ENCODE results near the gene CDK3. TPM values are rescaled to one million over a fixed set of nuclear protein-coding genes. Genes with fewer than 3 reads are reported as not detected.

CDK3 gene
- total and polyA plus RNA-seq, 2 of the 4 experiments (the other 2 are of a cell fraction), result 0.72 to 8.8 TPM

DNA sequence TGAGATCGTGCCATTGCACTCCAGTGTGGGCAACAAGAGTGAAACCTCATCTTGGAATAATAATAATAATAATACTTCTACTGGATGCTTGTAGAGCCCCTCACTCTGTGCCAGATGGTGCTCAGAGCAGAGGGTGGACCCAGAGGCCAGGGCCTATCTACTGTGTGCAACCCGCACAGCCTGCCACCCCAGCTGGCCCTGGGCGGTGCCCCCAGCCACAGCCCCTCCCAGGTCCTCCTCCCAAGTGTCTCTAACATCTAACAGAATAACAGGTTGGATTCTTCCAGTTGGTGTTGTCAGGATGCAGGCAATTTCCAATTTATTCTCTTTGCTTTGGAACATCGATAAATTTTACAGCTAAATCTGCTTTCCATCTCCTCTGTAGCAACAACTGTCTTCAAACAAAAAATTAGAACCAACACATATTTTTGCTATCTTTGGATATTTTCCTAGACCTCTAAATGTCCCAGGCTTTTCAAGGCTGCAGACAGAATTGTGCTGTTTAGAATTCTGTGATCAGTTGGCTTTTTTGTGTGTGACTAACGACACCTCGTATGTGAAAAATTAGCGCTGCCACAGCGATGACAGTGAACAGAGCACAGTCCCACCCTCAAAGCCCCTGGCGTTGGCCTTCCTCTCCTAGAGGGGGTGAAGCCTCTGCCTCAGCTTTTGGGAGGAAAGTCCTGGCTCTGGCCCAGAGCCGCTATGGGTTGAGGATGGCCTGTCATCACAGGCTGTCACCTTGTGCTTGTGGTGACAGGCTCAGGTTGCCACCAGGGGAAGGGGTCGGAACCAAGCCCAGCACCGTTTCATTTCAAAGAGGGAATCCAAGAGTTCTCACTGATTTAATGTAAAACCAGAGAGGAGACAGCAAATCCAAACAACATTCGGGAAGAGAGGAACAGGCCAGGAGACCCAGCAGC, 34.0 kb downstream of the CDK3 start:
- no peak overlapping the region for H3K27ac ChIP-seq (ENCODE audit: insufficient read depth, low read length)
- CTCF ChIA-PET, result no interaction called here
- H3K23ac ChIP-seq (ENCODE audit: low read depth, low read length), result no peak overlapping the region
- no peak overlapping the region for H2AK5ac ChIP-seq (ENCODE audit: low read depth, low read length)
- H3K36me3 ChIP-seq (ENCODE audit: control insufficient read depth, insufficient read depth, low read length), result peaks cover 17% of the 10 kb centered on the region
- ATAC-seq (ENCODE audit: low read depth) (no peak), DNase-seq (no peak)
- no peak overlapping the region for H2BK5ac ChIP-seq (ENCODE audit: low read depth, low read length, poor library complexity, severe bottlenecking)
- no TSS peak for BruUV-seq (replicated peaks)
- no peak overlapping the region for H3K9ac ChIP-seq (ENCODE audit: low read depth, low read length)
- no peak overlapping the region for H4K5ac ChIP-seq (ENCODE audit: low read depth, low read length)
- no peak overlapping the region for H3K4ac ChIP-seq (ENCODE audit: low read depth, low read length)
- WGBS, 2 experiments (ENCODE audit: extremely low coverage in 2 of 2, insufficient read length in 1 of 2), result 76% methylated on average over 3 of the region's 13 CpGs; no CpG with 5 or more reads in 1 of the 2 experiments
- no peak overlapping the region for H3K4me3 ChIP-seq (ENCODE audit: insufficient read depth, low read depth, low read length)
- intact Hi-C loops (cut with micrococcal nuclease) (loop anchor here (5.0 kb wide), 1 partner anchor 38 kb away; the partner anchor contains the start of genes GALR2 and SRP68), in situ Hi-C loops (cut with MboI; ENCODE audit: low sequenced_read_pairs) (no loop called here), dilution Hi-C loops (cut with HindIII; ENCODE audit: low sequenced_read_pairs, unreplicated experiment) (no loop called here)
- H2BK120ac ChIP-seq (ENCODE audit: low read depth, low read length), result no peak overlapping the region
- no peak overlapping the region for H3K18ac ChIP-seq (ENCODE audit: low read depth, low read length)
- H4K91ac ChIP-seq (ENCODE audit: insufficient read depth, low read depth, low read length), result no peak overlapping the region
- no peak overlapping the region for H2AK9ac ChIP-seq (replicated peaks; ENCODE audit: low read depth, low read length, poor library complexity)
- H3K79me1 ChIP-seq (ENCODE audit: low read depth in 1 of 2, low read length in 2 of 2), result no peaks in the 10 kb centered on the region
- H3K14ac ChIP-seq (replicated peaks; ENCODE audit: low read depth, low read length), result no peak overlapping the region
- TF ChIP-seq FOS (IDR thresholded peaks at IDR 0.05; ENCODE audit: low read depth, low read length), result no peak
- no peak for TF ChIP-seq CEBPB (IDR thresholded peaks at IDR 0.05; ENCODE audit: low read depth, low read length)
- TF ChIP-seq MXI1 (IDR thresholded peaks at IDR 0.05; ENCODE audit: borderline replicate concordance, low read depth, low read length), result no peak
- TF ChIP-seq RAD21 (IDR thresholded peaks at IDR 0.05; ENCODE audit: low read length), result no peak
- TF ChIP-seq NFE2L2 (IDR thresholded peaks at IDR 0.05; ENCODE audit: low read depth, low read length), result no peak
- TF ChIP-seq, protein P1, sequence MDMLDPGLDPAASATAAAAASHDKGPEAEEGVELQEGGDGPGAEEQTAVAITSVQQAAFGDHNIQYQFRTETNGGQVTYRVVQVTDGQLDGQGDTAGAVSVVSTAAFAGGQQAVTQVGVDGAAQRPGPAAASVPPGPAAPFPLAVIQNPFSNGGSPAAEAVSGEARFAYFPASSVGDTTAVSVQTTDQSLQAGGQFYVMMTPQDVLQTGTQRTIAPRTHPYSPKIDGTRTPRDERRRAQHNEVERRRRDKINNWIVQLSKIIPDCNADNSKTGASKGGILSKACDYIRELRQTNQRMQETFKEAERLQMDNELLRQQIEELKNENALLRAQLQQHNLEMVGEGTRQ (IDR thresholded peaks at IDR 0.05; ENCODE audit: low read depth, low read length), result no peak
- no peaks in the 10 kb centered on the region for H3K27me3 ChIP-seq (ENCODE audit: control insufficient read depth, insufficient read depth, low read length)
- POLR2A ChIA-PET (ENCODE audit: unreplicated experiment), result no interaction called here
- H4K20me1 ChIP-seq (ENCODE audit: insufficient read depth, low read length), result 0 out of 2 replicates have a peak, but pooled peaks cover 2% of the 10 kb centered on the region
- H3K9me3 ChIP-seq (ENCODE audit: control insufficient read depth, insufficient read depth, low read length), result no peaks in the 10 kb centered on the region
- peaks cover 2% of the 10 kb centered on the region; the same call in 1 of the 2 replicates for H3K9me1 ChIP-seq (ENCODE audit: insufficient read depth, low read length)
- no peak overlapping the region for H2BK20ac ChIP-seq (ENCODE audit: low read depth, low read length)
- peaks cover under 1% of the 10 kb centered on the region; the same call in 1 of the 2 replicates for H3K4me1 ChIP-seq (ENCODE audit: control insufficient read depth, insufficient read depth, low read length)
- no peak overlapping the region for H3K4me2 ChIP-seq (ENCODE audit: low read depth, low read length)
- no peak overlapping the region for H3K56ac ChIP-seq (ENCODE audit: extremely low read depth, insufficient read depth, low read length)
- H2BK15ac ChIP-seq (ENCODE audit: low read depth, low read length), result no peak overlapping the region
- H4K8ac ChIP-seq (ENCODE audit: low read depth in 2 of 2, low read length in 2 of 2), result no peak overlapping the region
- no peak overlapping the region for H2AFZ ChIP-seq (replicated peaks; ENCODE audit: low read length, poor library complexity)

Measured in IMR-90 (cell line).